Small intestine (tissue), 7 donors: ENCODE results near the gene NUP35. TPM values are rescaled to one million over a fixed set of nuclear protein-coding genes. Genes with fewer than 3 reads are reported as not detected.

ENCODE experiments used
- DNase-seq, 2 donors: peaks; one replicate each; pipeline versions ENCODE4 v3.0.0 to v3.0.0-alpha.2; 2013
- FAIRE-seq: peaks from 2 replicates; lab custom pipeline; 2012; peaks lifted over from hg19 to GRCh38; lab: Jason Lieb, UNC
- H3K27ac ChIP-seq, 3 donors: one replicate each; pipeline ENCODE4 v1.5.1; 2013; ENCODE audit warnings: low read length in 2 of 3, mild to moderate bottlenecking in 2 of 3, control low read depth in 1 of 3, inconsistent platforms in 1 of 3, low read depth in 1 of 3, moderate library complexity in 1 of 3
- H3K27me3 ChIP-seq, 3 donors: one replicate each; pipeline ENCODE4 v1.6.1; 2013; ENCODE audit warnings: low read length in 3 of 3, inconsistent platforms in 1 of 3; ENCODE audit not compliant: control insufficient read depth in 3 of 3, insufficient read depth in 3 of 3
- H3K36me3 ChIP-seq, 3 donors: one replicate each; pipeline ENCODE4 v1.6.1; 2013; ENCODE audit warnings: low read length in 3 of 3, inconsistent platforms in 1 of 3, low read depth in 1 of 3, mild to moderate bottlenecking in 1 of 3, moderate library complexity in 1 of 3; ENCODE audit not compliant: control insufficient read depth in 3 of 3, insufficient read depth in 2 of 3
- H3K4me1 ChIP-seq, 3 donors: one replicate each; pipeline ENCODE4 v1.6.1; 2013; ENCODE audit warnings: low read length in 2 of 3, inconsistent platforms in 1 of 3, low read depth in 1 of 3, mild to moderate bottlenecking in 1 of 3, moderate library complexity in 1 of 3; ENCODE audit not compliant: control insufficient read depth in 3 of 3, insufficient read depth in 2 of 3
- H3K4me3 ChIP-seq, 3 donors: one replicate each; pipeline ENCODE4 v1.5.1; 2013; ENCODE audit warnings: low read length in 3 of 3, control low read depth in 1 of 3, inconsistent platforms in 1 of 3, low read depth in 1 of 3, mild to moderate bottlenecking in 1 of 3, moderate library complexity in 1 of 3
- H3K9me3 ChIP-seq, 2 donors: one replicate each; pipeline ENCODE4 v1.6.1; 2013; ENCODE audit warnings: low read depth in 1 of 2, low read length in 1 of 2; ENCODE audit not compliant: control insufficient read depth in 2 of 2, insufficient read depth in 1 of 2
- WGBS, 3 donors: extraction: QIAGEN DNeasy Blood & Tissue Kit; methylation state at CpG; one replicate each; pipeline ENCODE4 v1.1.7; 2013; 5-methylcytosine and 5-hydroxymethylcytosine counted together
- polyA plus RNA-seq, 4 donors: library from polyadenylated mRNA; stranded (reverse) in 3 of 4; unstranded in 1 of 4; fragments of 200-250 nt in 3 of 4; fragments of 120-200 nt in 1 of 4; gene quantifications; one replicate each; pipeline versions ENCODE4 v1.2.1 to v1.2.3, GENCODE V29; 2013
- donor health status: healthy with polysubstance abuse.
- donor health status: control.
- donor health status: control.
- donor health status: Bipolar disorder and iron deficiency.
- donor health status: healthy.

Gene NUP35
- polyA plus RNA-seq, 4 donors, result 7.0 to 24.8 (median 9.9) TPM

DNA sequence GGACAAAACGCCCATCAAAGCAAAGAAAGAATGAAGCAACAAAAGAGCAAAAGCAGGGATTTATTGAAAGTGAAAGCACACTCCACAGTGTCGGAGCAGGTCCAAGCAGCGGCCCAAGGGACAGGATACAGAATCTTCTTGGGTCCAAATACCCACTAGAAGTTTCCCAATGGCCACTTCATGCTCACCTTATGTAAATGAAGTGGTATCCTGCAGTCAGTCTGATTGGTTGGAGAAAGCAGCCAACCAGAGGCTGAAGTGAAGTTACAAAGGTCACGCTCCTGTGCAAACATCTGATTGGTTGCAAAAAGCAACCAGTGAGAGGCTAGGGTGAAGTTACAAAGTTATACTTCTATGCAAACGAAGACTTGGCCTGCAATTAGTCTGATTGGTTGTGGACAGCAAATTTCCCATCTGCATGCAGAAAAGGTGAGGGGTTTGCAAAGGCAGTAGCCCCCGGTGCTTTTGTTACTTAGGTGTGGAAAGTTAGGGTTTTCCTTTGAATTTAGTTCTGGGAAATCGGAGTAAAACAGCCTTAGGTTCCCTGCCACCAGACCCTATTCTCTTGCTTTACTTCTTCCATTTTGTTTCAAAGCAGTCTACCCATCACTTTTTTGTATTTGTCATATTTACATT is 32.8 kb upstream of the NUP35 start:
- Histone ChIP-seq H3K27ac (no peak overlapping the region), H3K4me1 (peaks cover 0 to 3% (median 0%) of the 10 kb centered on the region in 3 donors), H3K36me3 (peaks cover 0 to 3% (median 0%) of the 10 kb centered on the region in 3 donors), H3K4me3 (peak overlapping the region in 1 of 3 donors; percentile 20), H3K9me3 (no peaks in the 10 kb centered on the region), H3K27me3 (no peaks in the 10 kb centered on the region)
- FAIRE-seq, result no peak
- WGBS, 3 donors, result 56 to 75% (median 63%) methylated on average over 7 of the region's 7 CpGs
- DNase-seq, result peak in 1 of 2 donors; percentile 87

DNA sequence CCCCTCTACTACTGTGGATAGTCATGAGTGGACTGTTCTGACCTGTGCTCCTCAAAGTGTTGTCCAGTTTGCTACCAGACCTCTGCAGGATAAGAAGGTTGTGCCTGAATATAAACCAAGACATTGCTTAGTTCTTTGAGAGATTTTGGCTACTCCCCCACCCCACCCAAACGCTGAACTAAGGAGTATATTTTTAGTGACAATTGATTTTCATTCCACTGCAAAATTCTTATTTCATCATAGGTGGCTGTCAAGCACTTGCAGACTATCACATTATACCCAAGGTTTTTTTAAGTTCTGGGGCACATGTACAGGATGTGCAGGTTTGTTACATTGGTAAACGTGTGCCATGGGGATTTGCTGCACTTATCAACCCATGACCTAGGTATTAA is 32.3 kb upstream of the NUP35 start:
- H3K27ac ChIP-seq, result no peak overlapping the region
- no peak for DNase-seq
- no peak for FAIRE-seq
- 94 to 100% (median 97%) methylated on average over 2 of the region's 2 CpGs for WGBS, 3 donors
- H3K4me1 ChIP-seq, result peaks cover 0 to 3% (median 0%) of the 10 kb centered on the region in 3 donors
- H3K36me3 ChIP-seq, result peaks cover 0 to 3% (median 0%) of the 10 kb centered on the region in 3 donors
- H3K4me3 ChIP-seq, result no peak overlapping the region
- H3K27me3 ChIP-seq, result no peaks in the 10 kb centered on the region
- H3K9me3 ChIP-seq, result no peaks in the 10 kb centered on the region

- DNase-seq (peak in 1 of 2 donors; percentile 6), FAIRE-seq (no peak)
- Histone ChIP-seq H3K36me3 (peaks cover 0 to 3% (median 0%) of the 10 kb centered on the region in 3 donors), H3K27ac (no peak overlapping the region), H3K4me3 (no peak overlapping the region), H3K27me3 (no peaks in the 10 kb centered on the region), H3K9me3 (no peaks in the 10 kb centered on the region), H3K4me1 (peaks cover 0 to 3% (median 0%) of the 10 kb centered on the region in 3 donors)
- WGBS, 3 donors, result 46 to 56% (median 54%) methylated on average over 2 of the region's 2 CpGs
Measured at GRCh38 chr2:183093857-183094657, 30.2 kb upstream of the NUP35 start.

DNA sequence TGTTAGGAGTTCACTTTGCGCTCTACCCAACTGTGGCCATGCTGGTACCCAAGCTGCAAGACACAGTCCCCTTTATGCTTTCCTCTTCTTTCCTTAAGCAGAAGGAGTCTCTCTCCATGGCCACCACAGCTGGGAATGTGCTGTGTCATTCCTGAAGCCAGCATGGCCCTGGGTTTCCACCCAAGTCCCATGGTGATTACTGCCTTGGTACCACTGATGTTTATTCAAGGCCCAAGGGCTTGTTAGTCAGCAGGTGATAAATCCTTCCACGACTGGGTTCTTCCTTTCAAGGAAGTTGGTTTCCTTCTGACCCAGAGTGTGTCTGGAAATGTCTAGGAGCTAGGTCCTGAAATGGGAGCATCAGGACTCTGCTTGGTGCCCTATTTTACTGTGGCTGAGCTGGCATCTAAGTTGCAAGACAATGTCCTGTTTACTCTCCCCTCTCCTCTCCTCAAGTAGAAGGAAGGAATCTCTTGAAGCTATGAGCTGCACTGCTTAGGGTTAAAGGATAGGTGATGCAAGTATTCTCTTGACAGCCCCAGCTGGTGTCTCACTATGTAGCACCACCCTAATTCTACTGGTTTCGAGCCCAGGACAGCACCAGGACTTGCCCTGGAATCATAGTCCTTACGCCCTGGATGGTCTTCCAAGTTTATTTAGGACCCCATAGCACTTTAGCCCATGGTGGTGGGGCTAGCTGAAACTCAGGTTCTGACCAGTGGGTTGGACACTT is 18.7 kb upstream of the NUP35 start:
- FAIRE-seq (no peak), DNase-seq (no peak)
- Histone ChIP-seq H3K27me3 (no peaks in the 10 kb centered on the region), H3K9me3 (no peaks in the 10 kb centered on the region), H3K4me3 (no peak overlapping the region), H3K36me3 (no peaks in the 10 kb centered on the region), H3K27ac (no peak overlapping the region), H3K4me1 (no peaks in the 10 kb centered on the region)
- WGBS, 3 donors, result 67 to 74% (median 70%) methylated on average over 4 of the region's 4 CpGs

- no peak overlapping the region for H3K27ac ChIP-seq
- peaks cover 0 to 2% (median 0%) of the 10 kb centered on the region in 3 donors for H3K27me3 ChIP-seq
- H3K36me3 ChIP-seq, result no peaks in the 10 kb centered on the region
- no peak for DNase-seq
- H3K9me3 ChIP-seq, result no peaks in the 10 kb centered on the region
- H3K4me1 ChIP-seq, result no peaks in the 10 kb centered on the region
- FAIRE-seq, result no peak
- WGBS, 3 donors, result 91 to 93% (median 92%) methylated on average over 3 of the region's 3 CpGs
- no peak overlapping the region for H3K4me3 ChIP-seq
Measured at GRCh38 chr2:183112577-183112976, 11.7 kb upstream of the NUP35 start.

DNA sequence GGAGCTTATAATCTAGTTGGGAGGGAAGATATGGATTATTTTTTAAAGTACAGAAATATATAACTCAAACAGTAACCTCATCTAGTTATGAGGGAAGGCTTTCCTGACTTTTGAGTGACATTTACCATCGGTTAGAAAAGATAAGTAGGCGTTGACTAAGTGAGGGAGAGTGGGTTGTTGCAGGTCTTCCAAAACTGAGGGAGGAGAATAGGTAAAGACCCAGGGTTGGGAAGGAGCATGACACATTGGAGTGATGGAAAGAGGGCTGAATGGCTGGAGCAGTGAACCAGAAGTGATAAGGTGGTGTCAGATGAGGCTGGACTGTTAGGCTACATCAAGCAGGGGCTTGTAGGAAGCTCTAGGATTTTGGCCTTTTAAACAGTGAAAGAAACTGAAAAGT is 10.6 kb upstream of the NUP35 start:
- H3K9me3 ChIP-seq, result no peaks in the 10 kb centered on the region
- H3K27ac ChIP-seq, result no peak overlapping the region
- H3K27me3 ChIP-seq, result peaks cover 0 to 2% (median 0%) of the 10 kb centered on the region in 3 donors
- WGBS, 3 donors, result 54 to 63% (median 59%) methylated on average over 2 of the region's 2 CpGs
- FAIRE-seq (no peak), DNase-seq (no peak)
- no peaks in the 10 kb centered on the region for H3K4me1 ChIP-seq
- H3K36me3 ChIP-seq, result no peaks in the 10 kb centered on the region
- H3K4me3 ChIP-seq, result no peak overlapping the region

DNA sequence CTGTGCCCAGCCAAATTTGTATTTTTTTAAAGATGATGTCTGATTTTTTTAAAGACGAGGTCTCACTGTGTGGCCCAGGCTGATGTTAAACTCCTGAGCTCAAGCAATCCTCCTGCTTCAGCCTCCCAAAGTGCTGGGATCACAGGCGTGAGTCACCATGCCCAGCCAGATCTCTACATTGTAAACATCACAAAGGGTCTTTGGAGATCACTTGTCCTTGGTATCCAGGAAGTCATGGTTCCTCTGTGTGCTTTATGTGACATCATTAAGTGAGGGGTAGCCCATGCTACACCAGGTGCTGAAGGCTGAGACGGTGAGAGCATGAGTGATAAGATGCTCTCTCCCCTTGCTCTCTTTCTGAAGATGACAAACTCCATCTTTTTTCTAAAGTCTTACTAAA is 7.0 kb upstream of the NUP35 start:
- Histone ChIP-seq H3K9me3 (no peaks in the 10 kb centered on the region), H3K27me3 (peaks cover 0 to 2% (median 0%) of the 10 kb centered on the region in 3 donors), H3K36me3 (no peaks in the 10 kb centered on the region), H3K4me1 (no peaks in the 10 kb centered on the region), H3K27ac (no peak overlapping the region), H3K4me3 (no peak overlapping the region)
- 86 to 91% (median 87%) methylated on average over 3 of the region's 3 CpGs for WGBS, 3 donors
- FAIRE-seq (no peak), DNase-seq (no peak)
